Erythroblast (primary cell): ENCODE measurements around the gene MRPL37.

ENCODE experiments used
- GATA1 ChIP-seq: IDR thresholded peaks from 2 replicates; pipeline ENCODE4 v1.6.1; 2011; ENCODE audit warnings: low read depth, mild to moderate bottlenecking, control low read depth, low read length, moderate library complexity
- POLR2A ChIP-seq: IDR thresholded peaks from 2 replicates; pipeline ENCODE4 v1.6.1; 2011; ENCODE audit warnings: mild to moderate bottlenecking, low read length

- no peak for TF ChIP-seq POLR2A
- TF ChIP-seq GATA1, result no peak
These were observed 6.5 kb upstream of the MRPL37 start for GRCh38 chr1:54193453-54193852.
